Mononuclear cell (primary cell): ENCODE data around the gene SGO2. TPM values are rescaled to one million over a fixed set of nuclear protein-coding genes. Genes with fewer than 3 reads are reported as not detected.
A peak's percentile ranks its signal among the peaks of the same experiment; 100 is the strongest.

Source experiments
- H3K27me3 ChIP-seq: 2 replicates; pipeline ENCODE4 v1.6.0; 2011; ENCODE audit warnings: low read length, control low read depth; ENCODE audit not compliant: insufficient read depth
- H3K4me1 ChIP-seq: 2 replicates; pipeline ENCODE4 v1.5.1; 2011; ENCODE audit warnings: mild to moderate bottlenecking, low read length, control low read depth; ENCODE audit not compliant: insufficient read depth
- H3K4me3 ChIP-seq: 2 replicates; pipeline ENCODE4 v1.5.1; 2011; ENCODE audit warnings: mild to moderate bottlenecking, low read length, moderate library complexity
- H3K9me3 ChIP-seq: 2 replicates; pipeline ENCODE4 v1.5.1; 2011; ENCODE audit warnings: low read depth, mild to moderate bottlenecking, control low read depth, low read length
- total RNA-seq: library from RNA; depleted of rRNA; stranded (reverse); fragments of >200 nt; gene quantifications from one replicate; pipeline ENCODE4 v1.2.3, GENCODE V29; 2012

SGO2 gene
- total RNA-seq, 1 donor: 2.1 TPM

DNA sequence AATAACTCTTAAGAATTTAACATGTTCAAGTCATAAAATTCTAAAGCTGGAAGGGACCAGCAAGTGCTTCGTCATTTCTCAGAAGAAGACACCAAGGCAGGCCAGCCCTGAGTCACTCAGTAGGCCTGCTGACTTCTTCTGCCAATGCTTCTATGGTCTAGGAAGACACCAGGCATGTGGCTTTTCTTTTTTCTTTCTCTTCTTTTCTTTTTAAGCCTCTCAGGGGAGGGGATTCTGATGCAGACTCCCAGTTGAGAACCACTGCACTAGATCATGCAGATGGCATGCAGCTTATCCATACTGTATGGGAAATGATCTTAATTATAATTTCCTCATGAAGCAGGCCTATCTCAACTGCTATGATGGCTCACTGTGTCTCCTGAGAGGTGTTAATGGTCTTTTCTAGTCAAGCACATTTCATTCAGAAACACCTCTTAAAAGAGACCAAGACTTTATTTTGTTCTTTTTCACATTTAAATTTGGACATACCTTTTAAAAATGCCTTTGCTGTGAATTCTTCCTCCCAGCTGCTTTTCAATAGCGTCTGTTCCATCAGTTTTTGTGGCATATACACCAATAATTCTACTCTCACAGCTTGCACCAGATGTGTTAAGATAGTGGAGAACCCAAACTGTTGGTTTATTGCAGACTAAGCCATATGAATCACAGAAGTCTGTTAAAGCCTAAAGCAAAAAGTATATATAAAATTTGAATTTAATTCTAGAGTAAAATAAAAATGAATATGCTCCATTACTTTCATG lies 27.4 kb upstream of the SGO2 start:
- no peak overlapping the region for H3K4me3 ChIP-seq
- no peaks in the 10 kb centered on the region for H3K4me1 ChIP-seq
- no peaks in the 10 kb centered on the region for H3K27me3 ChIP-seq
- H3K9me3 ChIP-seq: no peaks in the 10 kb centered on the region

- Histone ChIP-seq H3K4me1 (no peaks in the 10 kb centered on the region), H3K4me3 (no peak overlapping the region), H3K27me3 (no peaks in the 10 kb centered on the region), H3K9me3 (no peaks in the 10 kb centered on the region)
Observed at GRCh38 chr2:200502196-200502595, 23.8 kb upstream of the SGO2 start.

- H3K27me3 ChIP-seq: no peaks in the 10 kb centered on the region
- no peak overlapping the region for H3K4me3 ChIP-seq
- H3K4me1 ChIP-seq: peaks cover 14% of the 10 kb centered on the region
- H3K9me3 ChIP-seq: no peaks in the 10 kb centered on the region
Observed at GRCh38 chr2:200506679-200507078, 19.3 kb upstream of the SGO2 start.

DNA sequence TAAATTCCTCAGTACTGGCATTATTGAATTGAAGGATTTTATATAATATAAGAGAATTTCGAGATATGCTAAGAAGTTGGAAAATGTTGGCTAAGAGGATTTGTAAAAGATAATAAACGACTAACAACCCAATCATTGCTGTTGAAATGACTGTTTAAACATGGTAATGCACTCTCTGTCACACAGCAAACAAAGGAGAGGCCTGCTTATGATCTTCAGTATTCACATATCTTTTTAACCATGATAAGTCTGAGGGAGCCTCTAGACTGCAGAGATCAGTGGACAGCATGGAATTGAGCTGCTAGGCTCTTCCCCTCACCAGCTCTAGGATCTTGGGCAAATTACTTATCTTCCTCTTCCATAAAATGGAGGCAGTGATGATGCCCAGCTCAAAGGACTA lies 18.8 kb upstream of the SGO2 start:
- no peak overlapping the region for H3K4me3 ChIP-seq
- H3K9me3 ChIP-seq: no peaks in the 10 kb centered on the region
- H3K27me3 ChIP-seq: peaks cover 3% of the 10 kb centered on the region
- H3K4me1 ChIP-seq: peaks cover 14% of the 10 kb centered on the region

DNA sequence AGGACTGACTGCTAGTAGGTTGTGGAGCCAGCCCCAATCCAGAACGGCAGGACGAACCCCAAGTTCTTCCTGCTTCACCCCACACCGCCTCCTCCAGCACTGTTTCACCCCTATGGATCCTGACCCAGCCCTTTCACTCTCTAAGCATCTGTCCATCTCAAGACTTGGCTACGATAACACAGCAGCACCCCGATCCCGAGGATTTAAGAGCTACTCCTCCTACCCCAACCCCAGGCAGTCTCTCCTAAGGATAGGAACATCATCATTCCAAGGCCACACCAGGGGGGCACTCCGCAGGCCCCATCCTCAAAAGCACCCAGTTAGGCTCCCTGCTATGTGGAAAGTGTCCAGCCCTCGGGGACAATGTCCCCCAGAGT lies 16.8 kb upstream of the SGO2 start:
- Histone ChIP-seq H3K27me3 (peaks cover 7% of the 10 kb centered on the region), H3K9me3 (no peaks in the 10 kb centered on the region), H3K4me3 (peak overlapping the region; percentile 74), H3K4me1 (peaks cover 14% of the 10 kb centered on the region)

DNA sequence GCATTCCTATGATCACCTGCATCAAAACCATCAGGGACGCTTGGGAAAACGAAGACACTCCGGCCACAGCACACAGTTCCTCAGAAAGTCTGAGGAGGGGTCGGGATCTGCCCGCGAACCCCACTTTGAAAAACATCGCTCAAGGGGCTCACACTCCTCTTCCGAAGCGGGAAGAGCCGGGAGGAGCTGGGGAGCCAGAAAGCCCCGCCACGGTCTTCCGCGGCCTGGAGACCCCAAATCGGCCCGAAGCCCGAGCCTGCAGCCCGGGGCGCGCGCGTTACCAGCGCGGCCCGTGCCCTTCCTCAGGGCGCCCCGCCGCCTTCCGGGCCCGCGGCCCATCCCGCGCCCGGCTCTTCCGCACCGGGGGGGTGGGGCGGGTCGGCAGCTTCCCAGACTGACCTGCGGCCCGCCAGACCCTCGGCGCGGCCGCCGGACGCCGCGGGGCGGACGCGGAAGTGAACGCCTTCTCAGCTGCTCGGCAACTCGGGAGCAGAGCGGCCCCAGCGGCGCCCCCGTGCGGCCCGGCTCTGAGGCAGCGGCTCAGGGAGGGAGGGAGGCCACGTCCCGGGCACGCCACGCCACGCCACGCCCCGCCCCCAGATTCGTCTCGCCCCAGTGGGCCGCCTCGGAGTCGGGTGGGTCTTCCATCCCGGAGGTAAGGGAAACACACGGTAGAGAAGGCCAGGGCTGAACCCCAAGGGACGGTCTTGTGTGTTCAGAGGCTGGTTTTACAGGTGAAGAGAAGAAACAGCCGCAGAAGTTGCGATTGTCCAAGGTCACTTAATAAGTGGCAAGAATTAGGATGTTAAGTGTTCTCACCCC lies 16.2 kb upstream of the SGO2 start, which contains the start of gene KCTD18:
Gene KCTD18 (minus strand): TSS at position 457 of the 822 bp plus-strand sequence. CDS start 3,052 bp downstream, outside the sequence.
- Histone ChIP-seq H3K9me3 (no peaks in the 10 kb centered on the region), H3K4me1 (peaks cover 18% of the 10 kb centered on the region), H3K27me3 (peaks cover 7% of the 10 kb centered on the region), H3K4me3 (peak within 1 kb of the TSS; percentile 74)

DNA sequence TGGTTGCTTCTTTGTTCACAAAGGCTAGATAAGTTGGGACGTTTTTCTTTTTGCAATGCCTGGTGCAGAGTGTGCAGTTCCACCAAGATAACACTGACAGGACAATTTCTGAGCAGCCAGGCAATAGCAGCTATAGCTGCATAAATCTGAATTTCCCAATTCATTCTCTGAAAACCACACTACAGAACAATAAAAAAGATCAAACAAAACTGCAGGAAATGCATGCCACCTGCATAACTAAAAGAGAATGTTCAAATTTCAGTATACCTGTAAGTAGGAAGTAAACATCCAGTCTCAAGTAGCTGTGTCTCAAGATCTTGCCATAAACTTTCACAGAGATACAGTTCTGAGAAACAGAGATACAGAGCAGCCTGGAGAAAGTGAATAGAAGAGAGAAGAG lies 10.9 kb upstream of the SGO2 start:
- Histone ChIP-seq H3K4me3 (no peak overlapping the region), H3K9me3 (no peaks in the 10 kb centered on the region), H3K4me1 (peaks cover 10% of the 10 kb centered on the region), H3K27me3 (peaks cover 11% of the 10 kb centered on the region)

DNA sequence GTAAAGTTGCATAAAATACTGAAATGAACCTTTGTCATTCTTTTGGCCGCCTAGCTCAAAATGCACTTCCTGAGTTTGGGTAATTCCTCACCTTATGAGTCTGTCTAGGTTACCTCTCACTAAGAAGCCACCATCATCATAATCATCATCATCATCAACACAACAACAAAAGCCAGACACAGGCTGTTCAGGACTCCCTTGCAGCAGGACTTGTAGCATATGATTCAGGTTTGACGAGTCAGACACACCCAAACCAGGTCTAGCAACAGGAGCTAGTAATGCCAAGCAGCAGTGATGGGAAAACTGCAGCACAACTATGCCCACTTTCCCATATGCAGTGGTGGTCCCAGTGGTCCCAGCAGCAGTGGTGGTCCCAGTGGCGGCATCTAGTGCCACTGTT lies 2.8 kb upstream of the SGO2 start:
- H3K9me3 ChIP-seq: no peaks in the 10 kb centered on the region

GRCh38 chr2:200523604-200524003 lies 2.4 kb upstream of the SGO2 start:
- Histone ChIP-seq H3K9me3 (no peaks in the 10 kb centered on the region), H3K4me3 (no peak overlapping the region), H3K27me3 (peaks cover 3% of the 10 kb centered on the region), H3K4me1 (peaks cover 9% of the 10 kb centered on the region)

More for the DNA sequence above, 2.8 kb upstream of the SGO2 start:
- H3K4me3 ChIP-seq: no peak overlapping the region
- H3K27me3 ChIP-seq: peaks cover 3% of the 10 kb centered on the region
- H3K4me1 ChIP-seq: peaks cover 9% of the 10 kb centered on the region

- Histone ChIP-seq H3K27me3 (peaks cover 3% of the 10 kb centered on the region), H3K4me1 (peaks cover 9% of the 10 kb centered on the region), H3K4me3 (no peak overlapping the region), H3K9me3 (no peaks in the 10 kb centered on the region)
Observed at GRCh38 chr2:200525066-200525465, 941 bp upstream of the SGO2 start.

DNA sequence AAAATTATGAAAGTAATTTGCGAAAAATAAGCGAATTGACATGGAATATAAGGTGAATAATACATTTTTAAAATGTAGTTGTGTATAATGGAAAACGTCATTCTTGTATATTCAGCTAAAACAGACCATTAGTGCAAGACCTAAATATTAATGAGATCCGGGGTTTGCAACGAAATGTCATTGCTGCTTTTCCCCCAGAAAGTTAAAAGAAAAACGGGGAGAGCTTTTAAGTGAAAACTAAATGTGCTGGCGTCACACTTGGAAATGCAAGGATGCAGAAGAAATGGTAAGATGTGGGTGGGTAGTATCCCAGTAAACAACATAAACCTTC lies 491 bp upstream of the SGO2 start:
- H3K9me3 ChIP-seq: no peaks in the 10 kb centered on the region
- H3K4me1 ChIP-seq: peaks cover 9% of the 10 kb centered on the region
- peaks cover 3% of the 10 kb centered on the region for H3K27me3 ChIP-seq
- H3K4me3 ChIP-seq: peak overlapping the region; percentile 77

GRCh38 chr2:200528228-200528627 lies 2.2 kb downstream of the SGO2 start:
- Histone ChIP-seq H3K9me3 (no peaks in the 10 kb centered on the region), H3K4me1 (peaks cover 9% of the 10 kb centered on the region), H3K4me3 (no peak overlapping the region)

GRCh38 chr2:200533754-200534153 lies 7.7 kb downstream of the SGO2 start:
- Histone ChIP-seq H3K4me1 (no peaks in the 10 kb centered on the region), H3K9me3 (no peaks in the 10 kb centered on the region), H3K27me3 (no peaks in the 10 kb centered on the region), H3K4me3 (no peak overlapping the region)

More at GRCh38 chr2:200528228-200528627, 2.2 kb downstream of the SGO2 start:
- peaks cover 3% of the 10 kb centered on the region for H3K27me3 ChIP-seq

GRCh38 chr2:200534572-200534971 lies 8.6 kb downstream of the SGO2 start:
- no peak overlapping the region for H3K4me3 ChIP-seq
- no peaks in the 10 kb centered on the region for H3K9me3 ChIP-seq
- no peaks in the 10 kb centered on the region for H3K4me1 ChIP-seq
- H3K27me3 ChIP-seq: no peaks in the 10 kb centered on the region

GRCh38 chr2:200538139-200538538 lies 12.1 kb downstream of the SGO2 start:
- no peaks in the 10 kb centered on the region for H3K4me1 ChIP-seq
- H3K9me3 ChIP-seq: no peaks in the 10 kb centered on the region
- H3K4me3 ChIP-seq: no peak overlapping the region
- H3K27me3 ChIP-seq: no peaks in the 10 kb centered on the region
